Measurements from ENCODE around the gene ZKSCAN3. TPM values are rescaled to one million over a fixed set of nuclear protein-coding genes. Genes with fewer than 3 reads are reported as not detected.

The ZKSCAN3 gene
- total and polyA plus RNA-seq, 2 experiments from 2014 or later: 3.0 to 7.6 TPM

DNA sequence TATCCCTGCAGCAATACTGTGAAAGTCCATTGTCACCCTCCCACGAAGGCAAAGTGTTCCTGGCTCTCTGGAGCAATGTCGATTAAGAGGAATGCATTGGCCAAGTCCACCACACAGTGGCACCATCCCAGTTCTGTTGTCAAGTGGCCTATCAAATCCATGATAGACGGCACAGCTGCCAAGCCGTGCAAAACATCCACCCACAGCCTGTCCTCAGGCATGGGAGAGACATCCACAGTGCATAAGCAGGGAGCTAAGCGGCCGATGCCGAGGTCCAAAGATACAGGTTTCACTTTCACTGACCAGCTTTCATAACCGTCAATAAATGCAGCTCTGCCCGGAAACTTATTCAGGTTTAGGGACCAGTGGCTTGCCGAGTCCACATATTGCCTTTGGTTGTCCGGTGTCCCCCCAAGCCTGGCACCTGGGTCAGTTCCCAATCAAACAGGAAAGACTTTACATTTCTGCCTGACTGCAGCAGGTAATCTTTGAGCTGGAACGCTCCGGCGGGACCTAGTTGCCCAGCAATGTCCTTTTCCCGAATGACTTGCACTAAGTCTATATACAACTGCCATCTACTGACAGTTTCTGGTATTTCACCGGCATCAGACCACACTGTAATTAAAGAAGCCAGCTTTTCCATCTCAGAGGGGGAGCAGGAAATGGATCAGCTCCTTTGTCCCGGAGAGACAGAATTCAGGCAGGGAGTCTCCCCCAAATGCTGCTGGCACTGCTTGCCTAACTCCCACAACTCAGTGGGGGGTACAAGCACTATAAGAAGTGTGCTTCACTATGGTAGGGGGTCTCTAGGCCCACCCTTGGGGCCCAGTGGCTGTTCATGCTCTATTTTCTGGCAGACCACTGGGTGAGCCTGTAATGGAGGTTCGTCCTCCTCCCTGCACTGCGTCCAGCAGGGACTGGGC lies 6.3 kb downstream of the ZKSCAN3 start:
- Histone ChIP-seq H3K36me3 (ENCODE audit: insufficient read depth) (no peaks in the 10 kb centered on the region), H3K9me2 (ENCODE audit: insufficient read depth) (no peaks in the 10 kb centered on the region), H3K4me1 (ENCODE audit: insufficient read depth) (peaks cover 8% of the 10 kb centered on the region; the same call in 1 of the 2 replicates), H3F3A (replicated peaks; ENCODE audit: low read depth) (no peaks in the 10 kb centered on the region), H3K27me3 (ENCODE audit: insufficient read depth) (no peaks in the 10 kb centered on the region), H3K4me3 (peak overlapping the region; percentile 33), H3K27ac (ENCODE audit: low read depth) (peak overlapping the region; percentile 33; the same call in 1 of the 2 replicates), H3K4me2 (peak overlapping the region; percentile 70), H4K20me1 (replicated peaks; ENCODE audit: insufficient read depth) (peaks cover 8% of the 10 kb centered on the region), H2AFZ (no peak overlapping the region), H3K79me2 (replicated peaks; ENCODE audit: insufficient read depth) (peaks cover 41% of the 10 kb centered on the region)
- H3K4me1 Mint-ChIP-seq: peaks cover 18% of the 10 kb centered on the region
- H3K27ac Mint-ChIP-seq: peak overlapping the region; percentile 97
- peak overlapping the region; percentile 71 for H3K4me3 Mint-ChIP-seq
- H3K36me3 Mint-ChIP-seq (ENCODE audit: low read depth): peaks cover 37% of the 10 kb centered on the region
- ATAC-seq (peak; percentile 92), DNase-seq (ENCODE audit: low spot score) (peak; percentile 96)
- TF ChIP-seq, protein P1, sequence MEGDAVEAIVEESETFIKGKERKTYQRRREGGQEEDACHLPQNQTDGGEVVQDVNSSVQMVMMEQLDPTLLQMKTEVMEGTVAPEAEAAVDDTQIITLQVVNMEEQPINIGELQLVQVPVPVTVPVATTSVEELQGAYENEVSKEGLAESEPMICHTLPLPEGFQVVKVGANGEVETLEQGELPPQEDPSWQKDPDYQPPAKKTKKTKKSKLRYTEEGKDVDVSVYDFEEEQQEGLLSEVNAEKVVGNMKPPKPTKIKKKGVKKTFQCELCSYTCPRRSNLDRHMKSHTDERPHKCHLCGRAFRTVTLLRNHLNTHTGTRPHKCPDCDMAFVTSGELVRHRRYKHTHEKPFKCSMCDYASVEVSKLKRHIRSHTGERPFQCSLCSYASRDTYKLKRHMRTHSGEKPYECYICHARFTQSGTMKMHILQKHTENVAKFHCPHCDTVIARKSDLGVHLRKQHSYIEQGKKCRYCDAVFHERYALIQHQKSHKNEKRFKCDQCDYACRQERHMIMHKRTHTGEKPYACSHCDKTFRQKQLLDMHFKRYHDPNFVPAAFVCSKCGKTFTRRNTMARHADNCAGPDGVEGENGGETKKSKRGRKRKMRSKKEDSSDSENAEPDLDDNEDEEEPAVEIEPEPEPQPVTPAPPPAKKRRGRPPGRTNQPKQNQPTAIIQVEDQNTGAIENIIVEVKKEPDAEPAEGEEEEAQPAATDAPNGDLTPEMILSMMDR (conservative IDR thresholded peaks at IDR 0.05; ENCODE audit: low read depth in 2 of 2): peak; percentile 74 to 80
- no peak for TF ChIP-seq CREB1 (CRISPR knock-in tag; IDR thresholded peaks at IDR 0.05; ENCODE audit: low read depth)
- peaks cover 8% of the 10 kb centered on the region for H3K27me3 Mint-ChIP-seq (ENCODE audit: insufficient read depth, low read depth, poor library complexity)
- H3K9me3 Mint-ChIP-seq: peaks cover 20% of the 10 kb centered on the region; the same call in 2 of the 3 replicates

DNA sequence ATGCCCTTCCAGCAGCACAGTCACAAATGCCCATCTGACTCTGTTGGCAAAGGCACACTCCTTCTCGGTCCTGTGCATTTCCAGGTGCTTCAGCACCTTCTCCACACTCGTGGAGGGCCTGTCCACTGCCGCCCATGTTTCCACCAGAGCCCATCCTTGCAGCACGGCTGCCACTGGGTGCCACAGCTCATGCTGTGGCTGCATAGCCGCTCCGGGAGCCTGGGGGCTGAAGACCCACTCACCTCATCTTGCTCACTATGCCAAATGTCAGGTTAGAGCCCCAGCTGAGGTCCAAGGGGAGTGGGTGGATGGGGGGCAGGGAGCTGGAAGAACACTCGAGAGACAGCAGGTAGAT lies 6.9 kb downstream of the ZKSCAN3 start:
- no peaks in the 10 kb centered on the region for H3K27me3 ChIP-seq (ENCODE audit: insufficient read depth)
- H3K4me1 ChIP-seq (ENCODE audit: insufficient read depth): peaks cover 4% of the 10 kb centered on the region; the same call in 1 of the 2 replicates
- Mint-ChIP-seq H3K27me3 (ENCODE audit: insufficient read depth, low read depth, poor library complexity) (peaks cover 8% of the 10 kb centered on the region), H3K9me3 (peaks cover 20% of the 10 kb centered on the region; the same call in 2 of the 3 replicates), H3K36me3 (ENCODE audit: low read depth) (peaks cover 41% of the 10 kb centered on the region), H3K4me1 (peaks cover 13% of the 10 kb centered on the region), H3K4me3 (no peak overlapping the region; the same call in 2 of the 3 replicates), H3K27ac (peak overlapping the region; percentile 97)
- H3F3A ChIP-seq (replicated peaks; ENCODE audit: low read depth): no peaks in the 10 kb centered on the region
- no peaks in the 10 kb centered on the region; the same call in 1 of the 2 replicates for H3K36me3 ChIP-seq (ENCODE audit: insufficient read depth)
- peaks cover 3% of the 10 kb centered on the region for H4K20me1 ChIP-seq (replicated peaks; ENCODE audit: insufficient read depth)
- ATAC-seq (no peak), DNase-seq (ENCODE audit: low spot score) (no peak)
- no peak overlapping the region for H3K27ac ChIP-seq (ENCODE audit: low read depth)
- peaks cover 34% of the 10 kb centered on the region for H3K79me2 ChIP-seq (replicated peaks; ENCODE audit: insufficient read depth)
- H3K4me3 ChIP-seq: no peak overlapping the region
- peak overlapping the region; percentile 17; the same call in 1 of the 2 replicates for H3K4me2 ChIP-seq
- H3K9me2 ChIP-seq (ENCODE audit: insufficient read depth): no peaks in the 10 kb centered on the region
- TF ChIP-seq, protein P2, sequence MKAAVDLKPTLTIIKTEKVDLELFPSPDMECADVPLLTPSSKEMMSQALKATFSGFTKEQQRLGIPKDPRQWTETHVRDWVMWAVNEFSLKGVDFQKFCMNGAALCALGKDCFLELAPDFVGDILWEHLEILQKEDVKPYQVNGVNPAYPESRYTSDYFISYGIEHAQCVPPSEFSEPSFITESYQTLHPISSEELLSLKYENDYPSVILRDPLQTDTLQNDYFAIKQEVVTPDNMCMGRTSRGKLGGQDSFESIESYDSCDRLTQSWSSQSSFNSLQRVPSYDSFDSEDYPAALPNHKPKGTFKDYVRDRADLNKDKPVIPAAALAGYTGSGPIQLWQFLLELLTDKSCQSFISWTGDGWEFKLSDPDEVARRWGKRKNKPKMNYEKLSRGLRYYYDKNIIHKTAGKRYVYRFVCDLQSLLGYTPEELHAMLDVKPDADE (IDR thresholded peaks at IDR 0.05): no peak
- TF ChIP-seq JUNB (IDR thresholded peaks at IDR 0.05; ENCODE audit: unreplicated experiment): no peak
- no peak for TF ChIP-seq ZNF114 (CRISPR knock-in tag; IDR thresholded peaks at IDR 0.05)
- TF ChIP-seq ZNF331 (CRISPR knock-in tag; IDR thresholded peaks at IDR 0.05; ENCODE audit: low read depth): no peak
- TF ChIP-seq CREB1 (CRISPR knock-in tag; IDR thresholded peaks at IDR 0.05; ENCODE audit: low read depth): no peak
- no peak for TF ChIP-seq NANOG (IDR thresholded peaks at IDR 0.05; ENCODE audit: borderline replicate concordance)
- no peak overlapping the region for H2AFZ ChIP-seq
